T-helper 17 cell (primary cell): ENCODE results near the gene PLA2G7. TPM values are rescaled to one million over a fixed set of nuclear protein-coding genes. Genes with fewer than 3 reads are reported as not detected.

Source experiments
- ATAC-seq: fragments of 150-1000 bp; cut with Tn5 transposase; 2 replicates; pipeline ENCODE4 v1.10.0; 2021; ENCODE audit warnings: mild to moderate bottlenecking, moderate library complexity
- DNase-seq, 3 donors: peaks; one replicate each; pipeline versions ENCODE4 v3.0.0 to v3.0.0-alpha.2; 2020 to 2021
- H3K9me3 ChIP-seq: one replicate; pipeline ENCODE4 v1.7.0; 2013; ENCODE audit warnings: low read length, mild to moderate bottlenecking; ENCODE audit not compliant: control insufficient read depth, poor library complexity, severe bottlenecking
- H3K27ac Mint-ChIP-seq: one replicate; pipeline ENCODE4 v1.8.0; 2022; ENCODE audit warnings: mild to moderate bottlenecking, moderate library complexity, mixed read lengths
- H3K27me3 Mint-ChIP-seq: one replicate; pipeline ENCODE4 v1.8.0; 2022; ENCODE audit warnings: mixed read lengths
- H3K36me3 Mint-ChIP-seq: one replicate; pipeline ENCODE4 v1.8.0; 2022; ENCODE audit warnings: low read depth, mixed read lengths
- H3K4me1 Mint-ChIP-seq: one replicate; pipeline ENCODE4 v1.8.0; 2022; ENCODE audit warnings: mild to moderate bottlenecking, mixed read lengths
- H3K4me3 Mint-ChIP-seq: one replicate; pipeline ENCODE4 v1.8.0; 2022; ENCODE audit warnings: mild to moderate bottlenecking, moderate library complexity, mixed read lengths
- total RNA-seq, 4 donors: library from RNA in 2 of 4; stranded (reverse) in 2 of 4; gene quantifications; one replicate each; pipeline ENCODE4 v1.2.3 and lab custom pipeline; 2022 to 2026

PLA2G7 gene
- total RNA-seq, 2 donors from 2014 or later: 0.20 TPM; not detected in 1

- Mint-ChIP-seq H3K4me3 (no peak overlapping the region), H3K4me1 (peaks cover 3% of the 10 kb centered on the region), H3K36me3 (no peaks in the 10 kb centered on the region), H3K27me3 (peaks cover 42% of the 10 kb centered on the region), H3K27ac (no peak overlapping the region)
- ATAC-seq (no peak), DNase-seq (no peak)
- H3K9me3 ChIP-seq: no peaks in the 10 kb centered on the region
Observed at GRCh38 chr6:46690911-46691451, 44.2 kb downstream of the PLA2G7 start.

GRCh38 chr6:46690141-46690755, 44.9 kb downstream of the PLA2G7 start:
- H3K4me3 Mint-ChIP-seq: no peak overlapping the region
- no peak overlapping the region for H3K27ac Mint-ChIP-seq
- H3K36me3 Mint-ChIP-seq: no peaks in the 10 kb centered on the region
- H3K27me3 Mint-ChIP-seq: peaks cover 35% of the 10 kb centered on the region
- DNase-seq (no peak), ATAC-seq (no peak)
- H3K9me3 ChIP-seq: no peaks in the 10 kb centered on the region
- peaks cover 3% of the 10 kb centered on the region for H3K4me1 Mint-ChIP-seq

- Mint-ChIP-seq H3K4me1 (peaks cover 3% of the 10 kb centered on the region), H3K4me3 (no peak overlapping the region), H3K36me3 (no peaks in the 10 kb centered on the region), H3K27me3 (peaks cover 41% of the 10 kb centered on the region), H3K27ac (no peak overlapping the region)
- DNase-seq: no peak
- H3K9me3 ChIP-seq: no peaks in the 10 kb centered on the region
- ATAC-seq: no peak
Observed at GRCh38 chr6:46689657-46690056, 45.5 kb downstream of the PLA2G7 start.

GRCh38 chr6:46688966-46689335, 46.2 kb downstream of the PLA2G7 start:
- no peak for DNase-seq
- Mint-ChIP-seq H3K27ac (no peak overlapping the region), H3K27me3 (peaks cover 42% of the 10 kb centered on the region), H3K36me3 (no peaks in the 10 kb centered on the region), H3K4me3 (no peak overlapping the region), H3K4me1 (peaks cover 3% of the 10 kb centered on the region)
- ATAC-seq: no peak
- H3K9me3 ChIP-seq: no peaks in the 10 kb centered on the region

- no peaks in the 10 kb centered on the region for H3K36me3 Mint-ChIP-seq
- no peak overlapping the region for H3K4me3 Mint-ChIP-seq
- no peak overlapping the region for H3K27ac Mint-ChIP-seq
- H3K27me3 Mint-ChIP-seq: peaks cover 36% of the 10 kb centered on the region
- no peak for ATAC-seq
- no peak for DNase-seq
- H3K9me3 ChIP-seq: no peaks in the 10 kb centered on the region
- H3K4me1 Mint-ChIP-seq: peaks cover 3% of the 10 kb centered on the region
Observed at GRCh38 chr6:46688117-46688965, 46.8 kb downstream of the PLA2G7 start.

GRCh38 chr6:46687619-46688097, 47.5 kb downstream of the PLA2G7 start, which contains the start of gene TDRD6:
Gene TDRD6, plus strand, starts transcription at chr6:46687885. Its CDS starts 244 bp downstream, at chr6:46688129.
- Mint-ChIP-seq H3K4me3 (no peak within 1 kb of the TSS), H3K27ac (no peak within 1 kb of the TSS), H3K36me3 (no peaks in the 10 kb centered on the region), H3K4me1 (peaks cover 3% of the 10 kb centered on the region), H3K27me3 (peaks cover 29% of the 10 kb centered on the region)
- H3K9me3 ChIP-seq: no peaks in the 10 kb centered on the region
- ATAC-seq: no peak
- no peak for DNase-seq

- Mint-ChIP-seq H3K27ac (no peak overlapping the region), H3K27me3 (peaks cover 29% of the 10 kb centered on the region), H3K36me3 (no peaks in the 10 kb centered on the region), H3K4me3 (no peak overlapping the region), H3K4me1 (peaks cover 3% of the 10 kb centered on the region)
- ATAC-seq (no peak), DNase-seq (no peak)
- no peaks in the 10 kb centered on the region for H3K9me3 ChIP-seq
Observed at GRCh38 chr6:46684771-46685170, 50.4 kb downstream of the PLA2G7 start.

- H3K27me3 Mint-ChIP-seq: peaks cover 13% of the 10 kb centered on the region
- H3K4me3 Mint-ChIP-seq: no peak overlapping the region
- no peak overlapping the region for H3K27ac Mint-ChIP-seq
- H3K36me3 Mint-ChIP-seq: no peaks in the 10 kb centered on the region
- DNase-seq (no peak), ATAC-seq (no peak)
- H3K9me3 ChIP-seq: no peaks in the 10 kb centered on the region
- no peaks in the 10 kb centered on the region for H3K4me1 Mint-ChIP-seq
Observed at GRCh38 chr6:46677314-46677654, 57.9 kb downstream of the PLA2G7 start.

GRCh38 chr6:46676604-46677313, 58.4 kb downstream of the PLA2G7 start:
- Mint-ChIP-seq H3K27me3 (peaks cover 13% of the 10 kb centered on the region), H3K27ac (no peak overlapping the region), H3K4me1 (no peaks in the 10 kb centered on the region), H3K36me3 (no peaks in the 10 kb centered on the region), H3K4me3 (no peak overlapping the region)
- DNase-seq: no peak
- no peak for ATAC-seq
- no peaks in the 10 kb centered on the region for H3K9me3 ChIP-seq

GRCh38 chr6:46674410-46674809, 60.8 kb downstream of the PLA2G7 start:
- ATAC-seq (no peak), DNase-seq (no peak)
- no peaks in the 10 kb centered on the region for H3K36me3 Mint-ChIP-seq
- H3K9me3 ChIP-seq: no peaks in the 10 kb centered on the region
- no peaks in the 10 kb centered on the region for H3K27me3 Mint-ChIP-seq
- H3K4me1 Mint-ChIP-seq: no peaks in the 10 kb centered on the region
- H3K27ac Mint-ChIP-seq: no peak overlapping the region
- H3K4me3 Mint-ChIP-seq: no peak overlapping the region

- no peaks in the 10 kb centered on the region for H3K4me1 Mint-ChIP-seq
- no peak overlapping the region for H3K4me3 Mint-ChIP-seq
- ATAC-seq (no peak), DNase-seq (no peak)
- H3K27ac Mint-ChIP-seq: no peak overlapping the region
- peaks cover 4% of the 10 kb centered on the region for H3K27me3 Mint-ChIP-seq
- H3K9me3 ChIP-seq: no peaks in the 10 kb centered on the region
- H3K36me3 Mint-ChIP-seq: no peaks in the 10 kb centered on the region
Observed at GRCh38 chr6:46667377-46667776, 67.8 kb downstream of the PLA2G7 start.

- Mint-ChIP-seq H3K4me3 (no peak overlapping the region), H3K27ac (no peak overlapping the region), H3K27me3 (peaks cover 7% of the 10 kb centered on the region), H3K36me3 (no peaks in the 10 kb centered on the region), H3K4me1 (no peaks in the 10 kb centered on the region)
- ATAC-seq (no peak), DNase-seq (no peak)
- no peaks in the 10 kb centered on the region for H3K9me3 ChIP-seq
Observed at GRCh38 chr6:46661483-46661882, 73.7 kb downstream of the PLA2G7 start.

GRCh38 chr6:46657642-46658041, 77.5 kb downstream of the PLA2G7 start:
- H3K4me3 Mint-ChIP-seq: no peak overlapping the region
- H3K27me3 Mint-ChIP-seq: peaks cover 36% of the 10 kb centered on the region
- no peak overlapping the region for H3K27ac Mint-ChIP-seq
- DNase-seq: no peak
- no peaks in the 10 kb centered on the region for H3K9me3 ChIP-seq
- peaks cover 8% of the 10 kb centered on the region for H3K4me1 Mint-ChIP-seq
- H3K36me3 Mint-ChIP-seq: peaks cover under 1% of the 10 kb centered on the region
- ATAC-seq: no peak
